GM19351 (cell line): Measurements from ENCODE around the gene BCAP31.

ENCODE experiments used
- ATAC-seq: cut with Tn5 transposase; IDR thresholded peaks from one replicate; pipeline ENCODE4 v1.9.1; 2021; ENCODE audit warnings: mild to moderate bottlenecking, moderate library complexity; ENCODE audit not compliant: unreplicated experiment

BCAP31 gene

DNA sequence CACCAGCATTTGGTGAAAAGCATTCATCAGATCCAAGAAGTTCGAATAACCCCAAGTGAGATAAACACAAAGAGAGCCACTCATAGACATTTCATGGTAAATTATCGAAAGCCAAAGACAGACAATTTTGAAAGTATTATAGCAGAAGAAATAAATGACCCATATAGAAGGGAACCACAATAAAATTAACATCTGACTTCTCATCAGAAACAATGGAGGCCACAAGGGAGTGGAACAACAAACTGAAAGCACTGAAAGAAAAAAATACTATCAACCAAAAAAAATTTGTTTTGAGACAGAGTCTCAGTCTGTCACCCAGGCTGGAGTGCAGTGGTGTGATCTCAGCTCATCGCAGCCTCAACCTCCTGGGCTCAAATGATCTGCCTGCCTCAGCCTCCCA, 64.9 kb downstream of the BCAP31 start:
- ATAC-seq = no peak

DNA sequence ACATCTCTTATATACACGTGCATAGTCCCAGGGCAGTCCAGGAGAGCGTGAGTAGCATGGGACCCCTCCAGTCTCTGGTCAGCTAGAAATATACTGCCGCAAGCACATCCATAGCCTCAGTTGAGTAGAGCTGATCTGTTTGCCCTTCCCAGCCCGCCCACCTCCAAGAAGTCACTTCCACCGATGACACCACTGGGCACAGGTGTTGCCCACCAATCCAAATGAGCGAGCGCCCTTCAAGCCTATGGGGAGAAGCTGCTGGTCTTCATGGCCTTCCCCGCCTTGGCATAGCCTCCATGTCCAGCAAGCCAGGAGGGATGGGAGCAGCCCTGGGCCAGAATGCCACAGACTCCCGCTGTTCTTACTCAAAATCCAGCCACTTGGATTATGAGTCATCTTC, 67.0 kb downstream of the BCAP31 start:
- ATAC-seq = no peak

- ATAC-seq = no peak
These were observed 70.6 kb downstream of the BCAP31 start for GRCh38 chrX:153653556-153653955.

DNA sequence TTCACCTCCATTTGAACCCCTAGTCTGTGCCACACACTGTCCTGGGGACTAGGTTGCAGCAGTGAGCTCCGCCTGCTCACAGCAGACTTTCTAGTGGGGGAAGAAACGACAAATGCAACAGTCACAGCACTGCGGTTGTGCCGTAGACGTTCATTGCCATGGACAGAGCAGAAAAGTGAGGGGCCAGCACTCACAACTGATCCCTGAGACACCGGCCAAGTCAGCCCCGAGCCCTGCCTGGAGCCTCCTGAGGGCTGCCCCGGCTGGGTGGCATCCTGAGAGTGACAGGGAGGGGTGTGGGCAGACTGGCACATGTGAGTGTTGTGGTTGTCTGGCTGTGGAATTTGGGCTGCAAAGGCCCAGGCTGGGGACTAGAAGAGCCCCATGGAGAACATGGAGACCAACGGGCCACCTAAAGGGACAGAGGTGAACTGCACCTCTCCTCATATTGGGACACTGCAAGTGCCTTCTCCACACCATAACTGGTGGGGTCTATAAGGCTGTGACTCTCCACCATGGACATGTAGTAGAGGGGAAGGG, 72.6 kb downstream of the BCAP31 start:
- ATAC-seq = no peak

GRCh38 chrX:153650959-153651358, 73.2 kb downstream of the BCAP31 start:
- ATAC-seq = no peak
